Bronchial epithelial cell (primary cell): ENCODE data around the gene ZDHHC3. TPM values are rescaled to one million over a fixed set of nuclear protein-coding genes. Genes with fewer than 3 reads are reported as not detected.

Source experiments
- DNase-seq: peaks from one replicate; pipeline ENCODE4 v3.0.0-alpha.2; 2010; ENCODE audit warnings: low read depth
- FAIRE-seq: peaks from 2 replicates; lab custom pipeline; 2011; peaks lifted over from hg19 to GRCh38; lab: Jason Lieb, UNC
- H3K27me3 ChIP-seq: 2 replicates; pipeline ENCODE4 v1.5.1; 2011; ENCODE audit warnings: low read length; ENCODE audit not compliant: control insufficient read depth, insufficient read depth
- H3K36me3 ChIP-seq: 2 replicates; pipeline ENCODE4 v1.5.1; 2011; ENCODE audit warnings: low read length; ENCODE audit not compliant: control insufficient read depth, insufficient read depth
- H3K4me3 ChIP-seq: 2 replicates; pipeline ENCODE4 v1.5.1; 2011; ENCODE audit warnings: mild to moderate bottlenecking, low read depth, low read length, control low read depth
- total RNA-seq: library from RNA; depleted of rRNA; stranded (reverse); fragments of >200 nt; gene quantifications from 2 replicates; pipeline ENCODE4 v1.2.1, GENCODE V29; 2014
- TF ChIP-seq, protein P1 (sequence below): IDR thresholded peaks from 2 replicates; pipeline ENCODE4 v1.5.1; 2011; ENCODE audit warnings: mild to moderate bottlenecking, moderate library complexity, low read length, control low read depth, inconsistent platforms; ENCODE audit not compliant: insufficient read depth, severe bottlenecking

ZDHHC3 gene
- total RNA-seq, 1 donor from 2014 or later, result 62.1 TPM

DNA sequence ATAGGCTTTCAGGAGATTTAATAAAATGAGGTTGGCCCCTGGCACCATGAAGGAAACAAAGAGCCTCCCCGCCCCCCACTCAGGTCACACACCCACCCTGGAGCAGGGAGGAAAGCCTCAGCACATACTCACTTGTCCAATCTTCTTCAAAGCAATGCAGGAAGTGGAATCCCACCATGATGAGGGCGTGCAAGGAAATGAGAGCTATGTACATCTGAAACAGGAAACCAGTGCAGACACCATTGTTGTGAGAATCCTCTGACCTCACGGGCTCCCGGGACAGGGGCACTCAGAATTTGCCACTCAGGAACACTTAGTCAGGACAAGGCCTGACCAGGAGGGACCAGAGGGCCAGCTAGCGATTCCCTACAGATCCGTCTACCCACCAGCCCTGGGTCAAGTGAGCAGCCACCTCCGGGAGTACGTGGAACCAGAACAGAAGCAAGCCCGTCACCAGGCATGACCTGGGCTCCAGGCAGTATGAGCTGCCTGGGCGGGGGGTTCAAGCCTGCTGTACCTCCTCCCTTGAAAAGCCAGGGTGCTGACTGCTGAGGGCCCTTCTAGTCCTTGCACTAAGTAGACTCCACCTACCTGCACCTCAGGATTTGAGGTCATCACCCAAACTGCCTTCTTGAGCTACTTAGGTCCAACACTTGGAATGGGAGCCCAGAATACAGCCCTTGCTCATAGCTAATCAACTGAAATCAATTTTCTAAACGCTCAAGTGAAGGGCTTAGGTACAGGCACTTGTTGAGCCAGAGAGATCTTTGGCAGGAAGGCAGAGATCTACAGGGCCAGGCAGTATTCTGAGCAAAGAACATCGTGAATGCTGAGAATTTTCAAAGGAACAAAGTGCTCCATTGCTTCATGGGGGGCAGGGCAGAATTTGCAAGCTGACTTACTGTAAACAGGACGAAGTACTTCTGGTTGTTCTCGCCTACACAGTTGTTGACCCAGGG is 42.7 kb downstream of the ZDHHC3 start:
- FAIRE-seq, result no peak
- no peak overlapping the region for H3K4me3 ChIP-seq
- TF ChIP-seq, protein P1, sequence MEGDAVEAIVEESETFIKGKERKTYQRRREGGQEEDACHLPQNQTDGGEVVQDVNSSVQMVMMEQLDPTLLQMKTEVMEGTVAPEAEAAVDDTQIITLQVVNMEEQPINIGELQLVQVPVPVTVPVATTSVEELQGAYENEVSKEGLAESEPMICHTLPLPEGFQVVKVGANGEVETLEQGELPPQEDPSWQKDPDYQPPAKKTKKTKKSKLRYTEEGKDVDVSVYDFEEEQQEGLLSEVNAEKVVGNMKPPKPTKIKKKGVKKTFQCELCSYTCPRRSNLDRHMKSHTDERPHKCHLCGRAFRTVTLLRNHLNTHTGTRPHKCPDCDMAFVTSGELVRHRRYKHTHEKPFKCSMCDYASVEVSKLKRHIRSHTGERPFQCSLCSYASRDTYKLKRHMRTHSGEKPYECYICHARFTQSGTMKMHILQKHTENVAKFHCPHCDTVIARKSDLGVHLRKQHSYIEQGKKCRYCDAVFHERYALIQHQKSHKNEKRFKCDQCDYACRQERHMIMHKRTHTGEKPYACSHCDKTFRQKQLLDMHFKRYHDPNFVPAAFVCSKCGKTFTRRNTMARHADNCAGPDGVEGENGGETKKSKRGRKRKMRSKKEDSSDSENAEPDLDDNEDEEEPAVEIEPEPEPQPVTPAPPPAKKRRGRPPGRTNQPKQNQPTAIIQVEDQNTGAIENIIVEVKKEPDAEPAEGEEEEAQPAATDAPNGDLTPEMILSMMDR, result no peak
- no peaks in the 10 kb centered on the region for H3K27me3 ChIP-seq
- no peak for DNase-seq
- H3K36me3 ChIP-seq, result peaks cover 43% of the 10 kb centered on the region

DNA sequence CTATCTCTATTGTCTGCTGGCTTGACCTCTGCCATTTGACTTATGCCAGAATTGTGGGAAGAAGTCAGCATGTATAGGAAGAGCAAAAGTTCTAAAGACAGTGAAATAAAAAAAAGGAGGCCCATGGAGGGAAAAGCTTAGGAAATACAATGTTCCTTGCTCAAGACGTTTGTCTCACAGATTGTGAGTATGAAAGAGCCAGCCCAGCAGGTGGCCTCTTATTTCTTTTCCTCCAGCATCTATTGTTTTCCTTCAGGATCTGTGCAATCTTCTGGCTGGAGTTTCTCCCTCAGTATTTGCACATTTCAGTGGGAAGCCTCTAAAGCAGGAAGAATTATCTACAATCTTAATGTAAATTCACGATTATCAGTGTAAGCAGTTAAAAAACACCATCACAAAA is 43.7 kb downstream of the ZDHHC3 start:
- DNase-seq, result no peak
- Histone ChIP-seq H3K4me3 (no peak overlapping the region), H3K27me3 (no peaks in the 10 kb centered on the region), H3K36me3 (peaks cover 44% of the 10 kb centered on the region)
- FAIRE-seq, result no peak
- TF ChIP-seq, protein P1, result no peak

DNA sequence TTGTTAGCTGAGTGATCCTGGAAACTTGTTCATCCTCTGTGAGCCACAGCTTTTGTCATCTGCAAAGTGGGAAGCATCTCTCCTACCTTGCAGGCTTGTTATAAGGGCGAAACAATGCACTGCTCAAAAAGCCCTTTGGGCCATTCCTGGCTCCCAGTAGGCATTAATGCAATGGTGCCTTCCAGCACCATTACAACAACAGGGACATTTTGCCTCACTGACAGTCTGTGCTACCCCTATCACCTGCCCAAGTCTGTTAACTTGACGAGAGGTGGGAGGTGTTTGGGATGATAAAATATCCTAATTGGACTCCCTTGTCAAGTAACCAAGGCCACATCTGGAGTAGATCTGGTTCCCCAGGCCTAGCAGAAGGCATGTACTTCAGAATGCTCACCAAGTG is 44.2 kb downstream of the ZDHHC3 start:
- no peaks in the 10 kb centered on the region for H3K27me3 ChIP-seq
- peaks cover 45% of the 10 kb centered on the region for H3K36me3 ChIP-seq
- H3K4me3 ChIP-seq, result no peak overlapping the region
- FAIRE-seq (no peak), DNase-seq (no peak)
- TF ChIP-seq, protein P1, result no peak

DNA sequence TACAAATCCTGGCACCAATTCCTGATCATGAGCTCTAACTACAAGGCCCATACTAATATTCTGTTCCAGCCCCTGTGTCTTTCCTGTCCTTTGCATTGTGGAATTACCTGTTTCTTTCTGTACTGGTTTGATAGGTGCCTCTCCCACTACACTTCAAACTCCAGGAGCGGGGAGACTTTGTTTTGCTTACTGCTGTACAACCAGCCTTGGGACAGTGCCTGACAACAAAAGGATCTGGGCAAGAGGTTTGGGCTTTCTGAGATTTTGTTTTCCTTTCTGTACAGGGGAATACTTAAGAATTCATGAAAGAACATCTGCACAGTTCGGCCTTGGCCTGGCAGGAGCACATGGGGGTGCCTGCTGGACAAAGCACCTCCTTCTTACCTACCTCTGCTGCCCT is 45.1 kb downstream of the ZDHHC3 start:
- DNase-seq, result no peak
- no peak overlapping the region for H3K4me3 ChIP-seq
- no peaks in the 10 kb centered on the region for H3K27me3 ChIP-seq
- peaks cover 51% of the 10 kb centered on the region for H3K36me3 ChIP-seq
- TF ChIP-seq, protein P1, result no peak
- no peak for FAIRE-seq

DNA sequence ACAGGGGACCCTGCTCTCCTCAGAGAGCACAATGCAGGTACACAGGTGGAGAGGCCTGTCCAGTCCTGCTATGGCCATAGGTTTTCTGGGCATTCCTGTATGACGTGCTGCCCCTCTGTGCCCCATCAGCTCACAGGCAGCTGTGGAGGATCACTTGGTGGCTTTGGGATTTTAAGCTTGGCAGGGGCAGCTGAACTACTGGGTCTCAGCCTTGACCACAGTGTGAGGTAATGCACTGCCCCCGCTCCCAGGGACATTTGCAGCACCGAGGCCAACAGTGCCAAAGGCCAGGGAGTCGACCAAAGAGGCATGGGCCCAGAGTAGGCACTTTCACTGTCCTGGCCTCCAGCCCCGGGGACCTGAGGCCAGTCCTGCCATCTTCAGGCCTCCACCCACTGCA is 46.2 kb downstream of the ZDHHC3 start:
- H3K36me3 ChIP-seq, result peaks cover 49% of the 10 kb centered on the region
- H3K27me3 ChIP-seq, result no peaks in the 10 kb centered on the region
- TF ChIP-seq, protein P1, result no peak
- FAIRE-seq (no peak), DNase-seq (no peak)
- no peak overlapping the region for H3K4me3 ChIP-seq

DNA sequence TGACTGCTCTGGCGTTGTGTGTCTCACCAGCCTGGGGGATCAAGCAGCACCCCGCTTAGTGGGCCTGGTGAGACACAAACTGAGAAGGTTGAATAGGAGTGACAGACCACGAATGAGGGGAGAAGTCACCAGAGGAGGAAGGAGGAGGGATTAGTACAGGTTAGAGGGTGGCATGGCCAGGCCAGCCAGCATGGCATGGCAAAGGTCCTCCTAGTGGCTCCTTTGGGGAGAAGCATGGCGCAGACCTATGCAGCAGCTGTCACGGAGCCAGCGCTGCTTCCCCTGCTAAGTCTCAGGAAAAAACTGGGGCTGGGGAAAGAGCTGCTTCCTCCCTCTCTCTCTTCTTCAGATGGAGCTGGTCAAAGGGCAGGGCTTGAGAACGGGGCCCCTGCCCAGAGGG is 48.6 kb downstream of the ZDHHC3 start:
- no peak for FAIRE-seq
- DNase-seq, result no peak
- no peak overlapping the region for H3K4me3 ChIP-seq
- peaks cover 37% of the 10 kb centered on the region for H3K36me3 ChIP-seq
- TF ChIP-seq, protein P1, result no peak
- no peaks in the 10 kb centered on the region for H3K27me3 ChIP-seq
